Astrocyte (in vitro differentiated cells and primary cell): Measurements from ENCODE around the gene NAB2. TPM values are rescaled to one million over a fixed set of nuclear protein-coding genes. Genes with fewer than 3 reads are reported as not detected.

Experiments used
- DNase-seq: peaks from one replicate; pipeline ENCODE4 v3.0.0-alpha.2; 2010; ENCODE audit warnings: low read depth
- FAIRE-seq: peaks from 2 replicates; lab custom pipeline; 2011; peaks lifted over from hg19 to GRCh38; lab: Jason Lieb, UNC
- H2AFZ ChIP-seq: 2 replicates; pipeline ENCODE4 v1.6.0; 2012; ENCODE audit warnings: low read depth, low read length, inconsistent platforms
- H3K27ac ChIP-seq: 2 replicates; pipeline ENCODE4 v1.5.1; 2011; ENCODE audit warnings: low read depth, low read length, inconsistent platforms
- H3K27me3 ChIP-seq: 2 replicates; pipeline ENCODE4 v1.6.0; 2011; ENCODE audit warnings: low read length, inconsistent platforms; ENCODE audit not compliant: insufficient read depth
- H3K36me3 ChIP-seq: 2 replicates; pipeline ENCODE4 v1.5.1; 2011; ENCODE audit warnings: low read length, inconsistent platforms; ENCODE audit not compliant: insufficient read depth
- H3K4me1 ChIP-seq: 2 replicates; pipeline ENCODE4 v1.5.1; 2011; ENCODE audit warnings: low read length, inconsistent platforms; ENCODE audit not compliant: insufficient read depth
- H3K4me2 ChIP-seq: 2 replicates; pipeline ENCODE4 v1.6.0; 2012; ENCODE audit warnings: low read length, inconsistent platforms
- H3K4me3 ChIP-seq: 2 replicates; pipeline ENCODE4 v1.5.1; 2011; ENCODE audit warnings: low read depth, mild to moderate bottlenecking, low read length, inconsistent platforms; ENCODE audit not compliant: insufficient read depth
- H3K79me2 ChIP-seq: 2 replicates; pipeline ENCODE4 v1.6.0; 2012; ENCODE audit warnings: mild to moderate bottlenecking, low read length, inconsistent platforms; ENCODE audit not compliant: insufficient read depth
- H3K9ac ChIP-seq: 2 replicates; pipeline ENCODE4 v1.6.0; 2012; ENCODE audit warnings: mild to moderate bottlenecking, low read length, inconsistent platforms
- H3K9me3 ChIP-seq: 2 replicates; pipeline ENCODE4 v1.5.1; 2012; ENCODE audit warnings: low read depth, mild to moderate bottlenecking, low read length, inconsistent platforms; ENCODE audit not compliant: insufficient read depth
- H4K20me1 ChIP-seq: 2 replicates; pipeline ENCODE4 v1.6.0; 2012; ENCODE audit warnings: low read length, inconsistent platforms; ENCODE audit not compliant: insufficient read depth
- H3K27ac Mint-ChIP-seq: one replicate; pipeline ENCODE4 v1.8.0; 2021; ENCODE audit warnings: mild to moderate bottlenecking, mixed read lengths; ENCODE audit not compliant: unreplicated experiment
- H3K27me3 Mint-ChIP-seq: one replicate; pipeline ENCODE4 v1.8.0; 2021; ENCODE audit warnings: low read depth, mixed read lengths; ENCODE audit not compliant: unreplicated experiment
- H3K36me3 Mint-ChIP-seq: one replicate; pipeline ENCODE4 v1.8.0; 2021; ENCODE audit warnings: low read depth, mixed read lengths; ENCODE audit not compliant: unreplicated experiment
- H3K4me1 Mint-ChIP-seq: one replicate; pipeline ENCODE4 v1.8.0; 2021; ENCODE audit warnings: low read depth, mixed read lengths; ENCODE audit not compliant: unreplicated experiment
- H3K4me3 Mint-ChIP-seq: one replicate; pipeline ENCODE4 v1.8.0; 2021; ENCODE audit warnings: mild to moderate bottlenecking, moderate library complexity, mixed read lengths; ENCODE audit not compliant: unreplicated experiment
- H3K9me3 Mint-ChIP-seq: one replicate; pipeline ENCODE4 v1.8.0; 2021; ENCODE audit warnings: mild to moderate bottlenecking, mixed read lengths; ENCODE audit not compliant: unreplicated experiment
- EZH2 ChIP-seq: IDR thresholded peaks from 2 replicates; pipeline ENCODE4 v1.6.1; 2012; ENCODE audit warnings: mild to moderate bottlenecking, low read length, inconsistent platforms; ENCODE audit not compliant: insufficient read depth
- total RNA-seq: library from RNA; stranded (reverse); gene quantifications from 2 replicates; pipeline ENCODE4 v1.2.1, GENCODE V29; 2021
- TF ChIP-seq, protein P1 (sequence below): IDR thresholded peaks from 2 replicates; pipeline ENCODE4 v1.5.1; 2011; ENCODE audit warnings: low read depth, mild to moderate bottlenecking, inconsistent platforms, low read length, moderate library complexity; ENCODE audit not compliant: insufficient read depth

Gene NAB2
- total RNA-seq, 1 donor from 2014 or later, result 36.6 TPM

- Mint-ChIP-seq H3K9me3 (peaks cover 3% of the 10 kb centered on the region), H3K27ac (no peak overlapping the region), H3K4me1 (peaks cover 4% of the 10 kb centered on the region), H3K36me3 (peaks cover 1% of the 10 kb centered on the region), H3K4me3 (no peak overlapping the region), H3K27me3 (peaks cover 48% of the 10 kb centered on the region)
- Histone ChIP-seq H3K9ac (no peak overlapping the region), H2AFZ (no peak overlapping the region), H3K9me3 (no peaks in the 10 kb centered on the region), H3K4me1 (no peaks in the 10 kb centered on the region), H3K4me3 (no peak overlapping the region), H3K27me3 (peaks cover 36% of the 10 kb centered on the region), H3K4me2 (no peak overlapping the region), H3K36me3 (no peaks in the 10 kb centered on the region), H4K20me1 (no peaks in the 10 kb centered on the region), H3K27ac (no peak overlapping the region), H3K79me2 (no peaks in the 10 kb centered on the region)
- FAIRE-seq (no peak), DNase-seq (no peak)
- TF ChIP-seq EZH2, result no peak
- TF ChIP-seq, protein P1, sequence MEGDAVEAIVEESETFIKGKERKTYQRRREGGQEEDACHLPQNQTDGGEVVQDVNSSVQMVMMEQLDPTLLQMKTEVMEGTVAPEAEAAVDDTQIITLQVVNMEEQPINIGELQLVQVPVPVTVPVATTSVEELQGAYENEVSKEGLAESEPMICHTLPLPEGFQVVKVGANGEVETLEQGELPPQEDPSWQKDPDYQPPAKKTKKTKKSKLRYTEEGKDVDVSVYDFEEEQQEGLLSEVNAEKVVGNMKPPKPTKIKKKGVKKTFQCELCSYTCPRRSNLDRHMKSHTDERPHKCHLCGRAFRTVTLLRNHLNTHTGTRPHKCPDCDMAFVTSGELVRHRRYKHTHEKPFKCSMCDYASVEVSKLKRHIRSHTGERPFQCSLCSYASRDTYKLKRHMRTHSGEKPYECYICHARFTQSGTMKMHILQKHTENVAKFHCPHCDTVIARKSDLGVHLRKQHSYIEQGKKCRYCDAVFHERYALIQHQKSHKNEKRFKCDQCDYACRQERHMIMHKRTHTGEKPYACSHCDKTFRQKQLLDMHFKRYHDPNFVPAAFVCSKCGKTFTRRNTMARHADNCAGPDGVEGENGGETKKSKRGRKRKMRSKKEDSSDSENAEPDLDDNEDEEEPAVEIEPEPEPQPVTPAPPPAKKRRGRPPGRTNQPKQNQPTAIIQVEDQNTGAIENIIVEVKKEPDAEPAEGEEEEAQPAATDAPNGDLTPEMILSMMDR, result no peak
These were observed 44.0 kb upstream of the NAB2 start for GRCh38 chr12:57044889-57045288.

GRCh38 chr12:57046086-57046791 lies 42.7 kb upstream of the NAB2 start:
- no peak overlapping the region for H3K27ac Mint-ChIP-seq
- peaks cover 2% of the 10 kb centered on the region for H3K9me3 Mint-ChIP-seq
- H3K36me3 Mint-ChIP-seq, result peaks cover 1% of the 10 kb centered on the region
- FAIRE-seq (no peak), DNase-seq (no peak)
- Histone ChIP-seq H3K27ac (no peak overlapping the region), H2AFZ (no peak overlapping the region), H3K79me2 (no peaks in the 10 kb centered on the region), H3K4me1 (no peaks in the 10 kb centered on the region), H4K20me1 (no peaks in the 10 kb centered on the region), H3K9me3 (no peaks in the 10 kb centered on the region), H3K4me3 (no peak overlapping the region), H3K9ac (no peak overlapping the region), H3K27me3 (peaks cover 25% of the 10 kb centered on the region), H3K36me3 (no peaks in the 10 kb centered on the region), H3K4me2 (no peak overlapping the region)
- H3K4me1 Mint-ChIP-seq, result peaks cover 4% of the 10 kb centered on the region
- no peak for TF ChIP-seq EZH2
- TF ChIP-seq, protein P1, result no peak
- H3K4me3 Mint-ChIP-seq, result no peak overlapping the region
- peaks cover 43% of the 10 kb centered on the region for H3K27me3 Mint-ChIP-seq
